ENCODE results near the gene RNU1-3.
"Not testable (repeated sequence)": the region's sequence is repeated elsewhere in the genome, so short reads cannot be mapped to it uniquely, and the experiment has no call there.

The RNU1-3 gene

GRCh38 chr1:16632044-16632850 lies 34.5 kb downstream of the RNU1-3 start:
- not testable (repeated sequence) for H3K9me2 ChIP-seq (replicated peaks; ENCODE audit: low read depth, low read length); H3F3A ChIP-seq (ENCODE audit: low read depth); H3K4me1 ChIP-seq (ENCODE audit: insufficient read depth, low read length, poor library complexity, severe bottlenecking); H3K9ac ChIP-seq (ENCODE audit: low read depth, low read length, poor library complexity, severe bottlenecking); H4K20me1 ChIP-seq (ENCODE audit: insufficient read depth, low read length, poor library complexity, severe bottlenecking); H3K79me2 ChIP-seq (ENCODE audit: insufficient read depth, low read length); H3K4me3 ChIP-seq (ENCODE audit: low read length, poor library complexity, severe bottlenecking); H3K9me3 ChIP-seq (ENCODE audit: insufficient read depth, low read depth, low read length); H3K27me3 ChIP-seq (ENCODE audit: insufficient read depth, low read length, poor library complexity, severe bottlenecking); H3K4me2 ChIP-seq (ENCODE audit: low read depth, low read length, poor library complexity, severe bottlenecking); H2AFZ ChIP-seq (ENCODE audit: low read length)
- peaks cover 41% of the 10 kb centered on the region; the same call in 1 of the 2 replicates for H3K36me3 ChIP-seq (ENCODE audit: insufficient read depth, low read length)

GRCh38 chr1:16631248-16632043 lies 35.3 kb downstream of the RNU1-3 start:
- Histone ChIP-seq H2AFZ (ENCODE audit: low read length) (no peak overlapping the region), H4K20me1 (ENCODE audit: insufficient read depth, low read length, poor library complexity, severe bottlenecking) (no peaks in the 10 kb centered on the region), H3K79me2 (ENCODE audit: insufficient read depth, low read length) (no peaks in the 10 kb centered on the region), H3K4me3 (ENCODE audit: low read length, poor library complexity, severe bottlenecking) (no peak overlapping the region), H3K4me2 (ENCODE audit: low read depth, low read length, poor library complexity, severe bottlenecking) (no peak overlapping the region), H3K9me3 (ENCODE audit: insufficient read depth, low read depth, low read length) (no peaks in the 10 kb centered on the region), H3K36me3 (ENCODE audit: insufficient read depth, low read length) (peaks cover 43% of the 10 kb centered on the region; the same call in 1 of the 2 replicates), H3K27me3 (ENCODE audit: insufficient read depth, low read length, poor library complexity, severe bottlenecking) (no peaks in the 10 kb centered on the region), H3F3A (ENCODE audit: low read depth) (no peaks in the 10 kb centered on the region), H3K9me2 (replicated peaks; ENCODE audit: low read depth, low read length) (no peaks in the 10 kb centered on the region), H3K9ac (ENCODE audit: low read depth, low read length, poor library complexity, severe bottlenecking) (no peak overlapping the region), H3K4me1 (ENCODE audit: insufficient read depth, low read length, poor library complexity, severe bottlenecking) (no peaks in the 10 kb centered on the region)
- no peak for TF ChIP-seq CTCF (conservative IDR thresholded peaks at IDR 0.05; ENCODE audit: low read length)
- no peak for TF ChIP-seq EZH2phosphoT487 (IDR thresholded peaks at IDR 0.05; ENCODE audit: borderline replicate concordance)

- Histone ChIP-seq H2AFZ (ENCODE audit: low read length) (no peak overlapping the region), H3K9me3 (ENCODE audit: insufficient read depth, low read depth, low read length) (no peaks in the 10 kb centered on the region), H4K20me1 (ENCODE audit: insufficient read depth, low read length, poor library complexity, severe bottlenecking) (no peaks in the 10 kb centered on the region), H3K79me2 (ENCODE audit: insufficient read depth, low read length) (no peaks in the 10 kb centered on the region), H3K36me3 (ENCODE audit: insufficient read depth, low read length) (peaks cover 50% of the 10 kb centered on the region; the same call in 1 of the 2 replicates), H3K9ac (ENCODE audit: low read depth, low read length, poor library complexity, severe bottlenecking) (no peak overlapping the region), H3K4me3 (ENCODE audit: low read length, poor library complexity, severe bottlenecking) (no peak overlapping the region), H3K4me1 (ENCODE audit: insufficient read depth, low read length, poor library complexity, severe bottlenecking) (no peaks in the 10 kb centered on the region), H3K9me2 (replicated peaks; ENCODE audit: low read depth, low read length) (no peaks in the 10 kb centered on the region), H3F3A (ENCODE audit: low read depth) (no peaks in the 10 kb centered on the region), H3K4me2 (ENCODE audit: low read depth, low read length, poor library complexity, severe bottlenecking) (no peak overlapping the region), H3K27me3 (ENCODE audit: insufficient read depth, low read length, poor library complexity, severe bottlenecking) (no peaks in the 10 kb centered on the region)
- TF ChIP-seq CTCF (conservative IDR thresholded peaks at IDR 0.05; ENCODE audit: low read length) (no peak), EZH2phosphoT487 (IDR thresholded peaks at IDR 0.05; ENCODE audit: borderline replicate concordance) (no peak)
Measured at GRCh38 chr1:16630661-16631247, 36.0 kb downstream of the RNU1-3 start.

- H3K4me2 ChIP-seq (ENCODE audit: low read depth, low read length, poor library complexity, severe bottlenecking); H2AFZ ChIP-seq (ENCODE audit: low read length); H3K9me3 ChIP-seq (ENCODE audit: insufficient read depth, low read depth, low read length); H4K20me1 ChIP-seq (ENCODE audit: insufficient read depth, low read length, poor library complexity, severe bottlenecking); H3K4me3 ChIP-seq (ENCODE audit: low read length, poor library complexity, severe bottlenecking); H3F3A ChIP-seq (ENCODE audit: low read depth); H3K4me1 ChIP-seq (ENCODE audit: insufficient read depth, low read length, poor library complexity, severe bottlenecking); H3K9ac ChIP-seq (ENCODE audit: low read depth, low read length, poor library complexity, severe bottlenecking); H3K9me2 ChIP-seq (replicated peaks; ENCODE audit: low read depth, low read length); H3K27me3 ChIP-seq (ENCODE audit: insufficient read depth, low read length, poor library complexity, severe bottlenecking); H3K79me2 ChIP-seq (ENCODE audit: insufficient read depth, low read length): not testable (repeated sequence)
- H3K36me3 ChIP-seq (ENCODE audit: insufficient read depth, low read length): peaks cover 54% of the 10 kb centered on the region; the same call in 1 of the 2 replicates
Measured at GRCh38 chr1:16629916-16630530, 36.7 kb downstream of the RNU1-3 start.
